Epithelial cell of proximal tubule (primary cell): Measurements from ENCODE around the gene PRLR. TPM values are rescaled to one million over a fixed set of nuclear protein-coding genes. Genes with fewer than 3 reads are reported as not detected.

Experiments used
- DNase-seq: peaks from one replicate; pipeline ENCODE4 v3.0.0-alpha.2; 2011; ENCODE audit warnings: low read depth
- H3K4me3 ChIP-seq: 2 replicates; pipeline ENCODE4 v1.5.1; 2011; ENCODE audit warnings: low read depth, mild to moderate bottlenecking, low read length
- total RNA-seq: library from RNA; depleted of rRNA; stranded (reverse); fragments of >200 nt; gene quantifications from 2 replicates; pipeline ENCODE4 v1.2.3, GENCODE V29; 2015
- TF ChIP-seq, protein P1 (sequence below): conservative IDR thresholded peaks from 2 replicates; pipeline ENCODE4 v1.5.1; 2012; ENCODE audit warnings: low read depth, mild to moderate bottlenecking, low read length

Gene PRLR
- total RNA-seq, 1 donor from 2014 or later: 0.35 TPM

DNA sequence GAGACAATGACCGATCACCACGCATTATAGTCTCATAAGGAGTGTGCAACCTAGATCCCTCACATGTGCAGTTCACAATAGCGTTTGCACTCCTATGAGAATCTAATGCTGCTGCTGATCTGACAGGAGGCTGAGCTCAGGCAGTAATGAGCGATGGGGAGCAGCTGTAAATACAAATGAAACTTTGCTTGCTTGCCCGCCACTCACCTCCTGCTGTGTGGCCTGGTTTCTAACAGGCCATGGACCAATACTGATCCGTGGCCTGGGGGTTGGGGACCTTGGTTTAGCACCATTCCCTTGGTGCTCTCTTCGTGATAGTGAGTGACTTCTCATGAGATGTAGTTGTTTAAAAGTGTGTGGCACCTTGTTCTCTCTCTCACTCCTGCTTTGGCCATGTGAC, 50.2 kb downstream of the PRLR start:
- TF ChIP-seq, protein P1, sequence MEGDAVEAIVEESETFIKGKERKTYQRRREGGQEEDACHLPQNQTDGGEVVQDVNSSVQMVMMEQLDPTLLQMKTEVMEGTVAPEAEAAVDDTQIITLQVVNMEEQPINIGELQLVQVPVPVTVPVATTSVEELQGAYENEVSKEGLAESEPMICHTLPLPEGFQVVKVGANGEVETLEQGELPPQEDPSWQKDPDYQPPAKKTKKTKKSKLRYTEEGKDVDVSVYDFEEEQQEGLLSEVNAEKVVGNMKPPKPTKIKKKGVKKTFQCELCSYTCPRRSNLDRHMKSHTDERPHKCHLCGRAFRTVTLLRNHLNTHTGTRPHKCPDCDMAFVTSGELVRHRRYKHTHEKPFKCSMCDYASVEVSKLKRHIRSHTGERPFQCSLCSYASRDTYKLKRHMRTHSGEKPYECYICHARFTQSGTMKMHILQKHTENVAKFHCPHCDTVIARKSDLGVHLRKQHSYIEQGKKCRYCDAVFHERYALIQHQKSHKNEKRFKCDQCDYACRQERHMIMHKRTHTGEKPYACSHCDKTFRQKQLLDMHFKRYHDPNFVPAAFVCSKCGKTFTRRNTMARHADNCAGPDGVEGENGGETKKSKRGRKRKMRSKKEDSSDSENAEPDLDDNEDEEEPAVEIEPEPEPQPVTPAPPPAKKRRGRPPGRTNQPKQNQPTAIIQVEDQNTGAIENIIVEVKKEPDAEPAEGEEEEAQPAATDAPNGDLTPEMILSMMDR: no peak
- no peak overlapping the region for H3K4me3 ChIP-seq
- DNase-seq: no peak

DNA sequence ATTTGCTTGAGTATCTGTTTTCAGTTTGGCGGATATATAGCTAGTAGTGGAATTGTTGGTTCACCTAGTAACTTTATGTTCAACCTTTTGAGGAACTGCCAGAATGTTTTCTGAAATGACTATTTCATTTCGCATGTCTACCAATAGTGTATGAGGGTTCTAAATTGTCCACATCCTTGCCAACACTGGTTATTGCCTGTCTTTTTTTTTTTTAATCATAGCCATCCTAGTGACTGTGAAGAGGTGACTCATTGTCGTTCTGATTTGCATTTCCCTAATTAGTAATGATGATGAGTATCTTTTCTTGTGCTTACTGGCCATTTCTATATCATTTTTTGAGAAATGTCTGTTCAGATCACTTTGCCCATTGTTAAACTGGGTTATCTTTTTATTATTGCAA, 52.5 kb downstream of the PRLR start:
- H3K4me3 ChIP-seq: no peak overlapping the region
- TF ChIP-seq, protein P1: no peak

DNA sequence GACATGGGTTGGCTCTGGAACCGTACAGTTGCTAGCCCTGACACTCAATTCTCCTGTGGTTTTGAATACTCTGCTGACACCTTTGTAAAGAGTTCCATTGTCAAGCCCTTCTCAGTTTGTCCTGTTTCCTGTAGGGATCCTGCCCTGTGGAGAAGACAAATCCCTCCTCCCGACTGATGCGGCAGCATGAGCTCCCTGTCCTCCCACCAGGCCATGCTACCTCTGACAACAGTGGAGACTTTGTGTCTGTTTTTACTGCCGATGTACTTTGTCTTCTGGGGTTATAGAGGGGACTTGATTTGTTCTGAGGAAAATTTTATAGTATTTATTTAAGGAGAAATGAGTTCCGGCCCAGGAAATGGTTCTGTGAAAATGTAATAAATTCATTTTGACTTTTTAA, 57.8 kb downstream of the PRLR start:
- TF ChIP-seq, protein P1: no peak
- H3K4me3 ChIP-seq: no peak overlapping the region
- DNase-seq: no peak

More for the DNA sequence above, 52.5 kb downstream of the PRLR start:
- DNase-seq: no peak

- no peak for DNase-seq
- TF ChIP-seq, protein P1: no peak
These were observed 58.3 kb downstream of the PRLR start for GRCh38 chr5:35171991-35172390.

DNA sequence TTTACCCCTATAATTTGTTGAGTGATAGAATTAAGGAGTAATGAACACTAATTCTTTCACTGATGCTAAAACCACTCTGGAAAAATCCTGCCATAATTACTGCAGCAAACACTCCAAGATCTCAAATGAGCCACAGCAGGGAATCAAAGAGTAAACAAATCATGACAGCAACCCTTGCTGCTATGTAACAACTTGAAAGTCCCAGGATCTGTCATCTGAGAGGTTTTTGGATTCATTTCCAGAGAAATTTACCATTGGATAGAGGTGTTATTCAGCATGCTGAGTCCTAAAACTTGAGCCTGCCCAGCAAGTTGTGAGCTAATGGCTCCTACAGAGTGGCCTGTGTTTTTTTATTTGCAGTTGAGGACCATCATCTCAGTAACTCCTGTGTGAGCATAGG, 59.2 kb downstream of the PRLR start:
- H3K4me3 ChIP-seq: no peak overlapping the region
- no peak for DNase-seq
- TF ChIP-seq, protein P1: no peak

More at GRCh38 chr5:35171991-35172390, 58.3 kb downstream of the PRLR start:
- no peak overlapping the region for H3K4me3 ChIP-seq

GRCh38 chr5:35166043-35166442, 64.2 kb downstream of the PRLR start:
- no peak overlapping the region for H3K4me3 ChIP-seq
- TF ChIP-seq, protein P1: peak; percentile 8
- DNase-seq: no peak

DNA sequence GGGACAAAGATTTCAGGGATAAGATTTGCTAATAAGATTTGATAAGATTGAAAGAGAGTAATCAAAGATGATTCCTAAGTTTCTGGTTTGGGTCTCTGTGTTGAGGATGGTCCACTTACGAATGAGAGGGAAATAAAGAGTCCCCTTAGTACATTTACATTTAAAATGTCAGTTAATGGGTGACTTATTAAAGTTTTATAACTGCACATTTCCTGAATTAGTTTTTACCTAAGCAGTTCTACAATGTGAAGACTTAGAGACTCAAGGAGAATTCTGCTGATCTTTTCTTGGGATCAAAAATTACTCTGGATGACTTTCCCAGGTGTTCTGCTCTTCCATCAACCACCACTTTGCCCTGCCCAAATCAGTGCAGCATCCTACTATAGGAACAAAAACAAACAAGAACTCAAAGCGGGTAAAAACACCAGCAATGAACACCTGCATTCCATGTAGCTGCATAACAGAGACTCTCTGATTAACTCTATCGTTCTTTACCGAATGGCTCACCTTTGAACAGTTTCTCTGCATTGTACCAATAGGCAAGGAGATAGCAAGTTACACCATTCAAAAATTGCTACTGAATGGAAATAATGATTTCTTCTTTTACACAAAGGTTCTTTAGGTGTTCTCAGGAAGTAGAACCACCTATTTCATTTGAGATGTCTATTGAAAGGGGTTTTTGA, 65.3 kb downstream of the PRLR start:
- TF ChIP-seq, protein P1: no peak
- no peak overlapping the region for H3K4me3 ChIP-seq
- no peak for DNase-seq
